GM21447 (cell line): ENCODE measurements around the gene RPRD1B.

Experiments used
- ATAC-seq: cut with Tn5 transposase; IDR thresholded peaks from one replicate; pipeline ENCODE4 v1.9.1; 2021; ENCODE audit not compliant: unreplicated experiment

RPRD1B gene

GRCh38 chr20:38133680-38134426 is 100.3 kb downstream of the RPRD1B start:
- no peak for ATAC-seq

DNA sequence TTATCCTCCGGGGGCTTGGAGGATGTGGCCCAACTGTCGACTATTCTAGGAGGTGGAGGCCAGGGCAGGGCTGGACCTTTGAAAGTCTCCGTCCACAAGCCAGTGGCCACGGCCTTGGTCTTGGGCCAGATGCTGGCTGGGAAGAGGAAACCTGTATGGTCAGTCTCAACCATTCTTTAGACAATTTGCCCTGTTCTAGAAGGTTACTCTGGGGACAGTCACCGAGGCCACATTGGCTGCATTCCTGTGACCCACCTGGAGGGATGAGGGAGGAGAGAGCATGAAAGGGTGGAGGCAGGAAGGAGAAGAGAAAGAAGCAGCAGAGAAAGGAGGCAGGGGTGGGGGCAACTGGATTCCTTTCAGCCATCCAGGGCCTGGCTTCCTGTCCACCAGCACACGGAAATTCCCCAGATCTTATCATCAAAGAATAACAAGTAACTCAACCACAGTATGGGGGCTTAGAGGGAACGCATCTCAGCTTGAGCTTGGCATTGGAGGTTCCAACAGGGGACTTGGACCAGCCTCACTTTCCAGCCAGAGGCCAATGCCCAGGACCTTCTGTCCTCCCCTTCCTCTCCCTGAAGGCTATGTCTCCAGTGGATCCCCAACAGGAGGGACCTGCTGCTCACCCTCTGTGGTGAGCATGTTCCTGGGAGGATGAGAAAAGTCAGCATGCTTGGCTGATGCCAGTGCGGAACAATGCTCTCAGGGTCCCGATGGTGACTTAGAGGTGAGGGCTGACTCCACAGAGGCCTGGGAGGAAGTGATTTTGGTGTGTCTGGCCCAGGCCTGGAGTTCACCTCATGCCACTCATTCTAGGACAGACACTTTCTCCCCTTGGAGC is 101.1 kb downstream of the RPRD1B start:
- ATAC-seq: no peak

- ATAC-seq: no peak
These were observed 101.7 kb downstream of the RPRD1B start for GRCh38 chr20:38135271-38135650.

- no peak for ATAC-seq
These were observed 102.3 kb downstream of the RPRD1B start for GRCh38 chr20:38135651-38136420.

GRCh38 chr20:38136421-38137245 is 103.1 kb downstream of the RPRD1B start:
- no peak for ATAC-seq

- no peak for ATAC-seq
These were observed 104.0 kb downstream of the RPRD1B start for GRCh38 chr20:38137441-38138037.

DNA sequence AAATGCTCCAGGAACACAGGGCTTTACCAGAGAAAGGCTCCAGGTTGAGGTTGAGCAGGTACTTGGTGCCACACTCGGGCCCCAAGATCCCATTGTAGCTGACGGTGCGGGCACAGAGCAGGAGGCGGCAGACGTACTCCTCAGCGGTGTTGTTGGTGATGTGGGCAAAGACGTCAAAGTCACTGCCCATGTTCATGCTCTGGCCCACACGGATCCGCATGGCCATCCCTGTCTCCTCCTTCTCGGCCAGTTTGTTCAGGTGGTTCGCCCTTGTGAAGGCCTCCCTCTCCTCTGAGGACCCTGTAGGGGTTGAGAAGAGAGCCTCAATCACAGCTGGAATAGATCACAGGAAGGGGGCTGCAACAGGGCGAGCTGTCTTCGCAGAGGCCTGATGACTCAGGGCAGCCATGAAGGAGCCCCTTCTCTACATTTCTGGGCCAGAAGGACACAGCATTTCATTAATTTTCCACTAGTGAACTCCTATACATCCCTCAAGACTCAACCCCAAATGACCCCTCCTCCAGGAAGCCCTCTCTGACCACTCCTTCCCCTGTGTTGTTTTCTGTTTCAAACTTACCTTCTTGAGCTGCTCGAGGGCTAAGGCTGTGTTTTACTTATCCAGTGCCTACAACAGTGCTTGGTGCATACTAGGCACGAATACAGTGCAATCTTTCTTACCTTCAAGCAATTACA is 104.7 kb downstream of the RPRD1B start:
- no peak for ATAC-seq

DNA sequence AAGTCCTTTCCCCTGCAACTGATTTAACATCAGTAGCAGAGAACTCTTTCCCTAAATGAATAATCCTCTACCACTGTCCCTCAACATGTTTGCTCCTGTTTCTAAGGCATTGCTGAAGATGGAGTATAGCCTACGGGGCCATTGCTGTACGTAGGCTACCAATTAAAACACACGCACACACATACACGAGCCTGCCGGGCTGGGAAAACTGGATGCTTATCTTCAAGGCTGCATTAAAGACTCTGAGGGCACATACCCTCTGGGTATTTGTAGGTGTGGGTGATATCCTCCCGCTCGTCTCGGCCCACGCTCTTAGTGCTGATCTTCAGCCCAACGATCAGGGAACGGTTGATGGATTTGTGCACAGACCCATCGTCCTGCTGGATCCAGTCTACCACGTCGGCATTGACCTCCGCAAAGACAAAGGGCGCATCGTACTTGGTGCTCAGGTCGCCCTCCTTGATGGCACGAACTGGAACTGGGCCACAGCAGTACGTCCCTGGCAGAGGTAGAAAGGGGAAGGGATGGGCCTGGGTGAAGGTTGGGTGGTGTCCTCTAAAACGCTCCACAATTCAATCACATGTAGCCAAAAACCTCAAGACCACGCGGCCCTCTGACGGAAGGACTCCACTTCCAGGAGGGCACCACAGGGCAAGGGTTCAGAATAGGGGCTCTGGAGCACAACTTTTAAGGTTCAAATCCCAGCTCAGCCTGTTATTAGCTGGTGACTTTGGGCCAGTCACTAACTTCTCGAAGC is 105.8 kb downstream of the RPRD1B start:
- ATAC-seq: no peak

GRCh38 chr20:38139977-38140753 is 106.6 kb downstream of the RPRD1B start:
- no peak for ATAC-seq

DNA sequence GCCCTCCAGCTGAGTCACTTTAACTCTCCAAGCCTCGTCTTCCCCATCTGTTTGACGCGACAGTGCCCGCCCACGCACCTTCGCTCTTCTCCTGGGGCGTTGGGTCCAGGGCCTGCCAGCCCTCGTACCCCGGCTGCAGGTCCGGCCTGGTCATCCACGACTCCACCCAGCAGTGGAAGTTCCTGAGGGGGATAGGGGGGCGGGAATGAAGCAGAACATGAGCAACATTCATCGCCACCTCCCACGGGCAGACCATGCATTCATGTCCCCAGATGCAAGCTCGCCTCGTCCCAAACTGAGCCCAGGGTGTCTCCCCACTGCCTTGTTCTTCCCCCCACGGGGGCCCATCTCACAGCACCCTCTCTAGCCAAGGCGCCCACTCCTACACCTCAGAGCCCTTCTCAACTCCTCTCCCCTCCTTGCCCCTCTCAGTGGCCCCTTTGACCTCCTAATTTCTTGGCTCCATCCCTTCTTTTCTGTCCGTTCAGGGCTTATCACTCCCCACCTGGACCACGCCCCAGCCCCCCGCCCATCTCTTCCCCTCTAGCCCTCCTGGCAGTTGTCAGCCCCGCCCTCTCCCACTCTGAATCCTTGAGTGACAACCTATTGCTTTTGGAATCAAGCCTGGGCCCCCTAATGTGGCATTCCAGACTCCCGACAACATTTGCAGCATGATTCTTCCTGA is 107.8 kb downstream of the RPRD1B start:
- no peak for ATAC-seq
